Activated CD8-positive, alpha-beta memory T cell treated with anti-CD3 and anti-CD28 coated beads, Interleukin-2, amount 10 ng/mL, durations not matched to agents 7 days and 5 days (primary cell): ENCODE data around the gene ZNF615. TPM values are rescaled to one million over a fixed set of nuclear protein-coding genes. Genes with fewer than 3 reads are reported as not detected.
"Not testable (repeated sequence)": the region's sequence is repeated elsewhere in the genome, so short reads cannot be mapped to it uniquely, and the experiment has no call there.

ENCODE experiments used
- ATAC-seq: fragments of 150-1000 bp; cut with Tn5 transposase; one replicate; pipeline ENCODE4 v1.10.0; 2021; ENCODE audit warnings: moderate library complexity
- CTCF ChIA-PET: fragments of 350-600 bp; sonication (Branson Sonifier 250); formaldehyde crosslinking; loops from one replicate; lab custom pipeline; 2021; ENCODE audit warnings: antibody characterized with exemption; lab: Charles Lee
- DNase-seq: peaks from one replicate; pipeline ENCODE4 v3.0.0-alpha.2; 2020
- H3K27ac Mint-ChIP-seq: one replicate; pipeline ENCODE4 v1.8.0; 2021; ENCODE audit warnings: mild to moderate bottlenecking, mixed read lengths
- H3K27me3 Mint-ChIP-seq: one replicate; pipeline ENCODE4 v1.8.0; 2021; ENCODE audit warnings: mixed read lengths
- H3K36me3 Mint-ChIP-seq: one replicate; pipeline ENCODE4 v1.8.0; 2021; ENCODE audit warnings: mild to moderate bottlenecking, mixed read lengths
- H3K4me1 Mint-ChIP-seq: one replicate; pipeline ENCODE4 v1.8.0; 2021; ENCODE audit warnings: mixed read lengths
- H3K4me3 Mint-ChIP-seq: one replicate; pipeline ENCODE4 v1.8.0; 2021; ENCODE audit warnings: mild to moderate bottlenecking, moderate library complexity, mixed read lengths
- H3K9me3 Mint-ChIP-seq: one replicate; pipeline ENCODE4 v1.8.0; 2022; ENCODE audit warnings: low read depth, mixed read lengths
- total RNA-seq, 2 experiments: library from RNA; stranded (reverse); gene quantifications; one replicate each; pipeline ENCODE4 v1.2.3, GENCODE V29; 2021

Gene ZNF615
- 10 to 100 TPM; 11.9 to 13.0 TPM for total RNA-seq

- ATAC-seq (peak; percentile 99), DNase-seq (peak; percentile 91)
- H3K36me3 Mint-ChIP-seq: peaks cover 60% of the 10 kb centered on the region
- peak within 1 kb of the TSS; percentile 98 for H3K4me3 Mint-ChIP-seq
- H3K27me3 Mint-ChIP-seq: no peaks in the 10 kb centered on the region
- peak within 1 kb of the TSS; percentile 98 for H3K27ac Mint-ChIP-seq
- peaks cover 19% of the 10 kb centered on the region for H3K4me1 Mint-ChIP-seq
- CTCF ChIA-PET: no interaction called here
- H3K9me3 Mint-ChIP-seq: peaks cover 20% of the 10 kb centered on the region
These were observed at the start of gene ZNF615 for GRCh38 chr19:52007806-52008557. TSS of gene ZNF615 (minus strand) at chr19:52008211. CDS start at chr19:52003711, 4,500 bp downstream.

GRCh38 chr19:52056480-52056879 lies 48.5 kb upstream of the ZNF615 start:
- H3K4me1 Mint-ChIP-seq, DNase-seq, ATAC-seq, H3K4me3 Mint-ChIP-seq, H3K27me3 Mint-ChIP-seq, CTCF ChIA-PET, H3K27ac Mint-ChIP-seq: not testable (repeated sequence)
- H3K36me3 Mint-ChIP-seq: peaks cover 67% of the 10 kb centered on the region
- H3K9me3 Mint-ChIP-seq: peaks cover 39% of the 10 kb centered on the region

- H3K4me3 Mint-ChIP-seq, H3K27me3 Mint-ChIP-seq, DNase-seq, ATAC-seq, H3K27ac Mint-ChIP-seq, CTCF ChIA-PET: not testable (repeated sequence)
- Mint-ChIP-seq H3K9me3 (peaks cover 23% of the 10 kb centered on the region), H3K36me3 (peaks cover 65% of the 10 kb centered on the region), H3K4me1 (peaks cover 17% of the 10 kb centered on the region)
These were observed 43.7 kb upstream of the ZNF615 start for GRCh38 chr19:52051736-52052135.

- no peaks in the 10 kb centered on the region for H3K27me3 Mint-ChIP-seq
- peak within 1 kb of the TSS; percentile 98 for H3K27ac Mint-ChIP-seq
- peak within 1 kb of the TSS; percentile 91 for H3K4me3 Mint-ChIP-seq
- CTCF ChIA-PET: interaction anchor here (0.6 kb wide), 1 partner anchor 320 kb away, joined by 3 read pairs; no protein-coding TSS in a partner anchor
- peaks cover 27% of the 10 kb centered on the region for H3K9me3 Mint-ChIP-seq
- peaks cover 18% of the 10 kb centered on the region for H3K4me1 Mint-ChIP-seq
- ATAC-seq: peak; percentile 90
- peaks cover 72% of the 10 kb centered on the region for H3K36me3 Mint-ChIP-seq
- DNase-seq: peak; percentile 88
These were observed 40.8 kb upstream of the ZNF615 start, which contains the start of gene ZNF432 for GRCh38 chr19:52048555-52049501. TSS of gene ZNF432 (minus strand) at chr19:52048838. CDS start at chr19:52046868, 1,970 bp downstream.

GRCh38 chr19:52039169-52039568 lies 31.2 kb upstream of the ZNF615 start:
- ATAC-seq: no peak
- no peaks in the 10 kb centered on the region for H3K4me1 Mint-ChIP-seq
- H3K27ac Mint-ChIP-seq: no peak overlapping the region
- no peak for DNase-seq
- no peak overlapping the region for H3K4me3 Mint-ChIP-seq
- H3K36me3 Mint-ChIP-seq: peaks cover 90% of the 10 kb centered on the region
- H3K9me3 Mint-ChIP-seq: peaks cover 53% of the 10 kb centered on the region
- CTCF ChIA-PET: no interaction called here
- no peaks in the 10 kb centered on the region for H3K27me3 Mint-ChIP-seq

- Mint-ChIP-seq H3K36me3 (peaks cover 82% of the 10 kb centered on the region), H3K27me3 (no peaks in the 10 kb centered on the region), H3K9me3 (peaks cover 63% of the 10 kb centered on the region), H3K4me1 (no peaks in the 10 kb centered on the region), H3K27ac (no peak overlapping the region), H3K4me3 (no peak overlapping the region)
- DNase-seq (no peak), ATAC-seq (no peak)
- CTCF ChIA-PET: no interaction called here
These were observed 26.2 kb upstream of the ZNF615 start for GRCh38 chr19:52034051-52034728.

- ATAC-seq (peak; percentile 25), DNase-seq (no peak)
- Mint-ChIP-seq H3K4me3 (peak overlapping the region; percentile 99), H3K9me3 (peaks cover 37% of the 10 kb centered on the region), H3K27ac (peak overlapping the region; percentile 99), H3K36me3 (peaks cover 75% of the 10 kb centered on the region), H3K27me3 (no peaks in the 10 kb centered on the region), H3K4me1 (peaks cover 15% of the 10 kb centered on the region)
- CTCF ChIA-PET: interaction anchor here (1.1 kb wide), 1 partner anchor 19 kb away, joined by 3 read pairs; no protein-coding TSS in a partner anchor
These were observed 20.7 kb upstream of the ZNF615 start for GRCh38 chr19:52028780-52029123.

- Mint-ChIP-seq H3K4me3 (peak within 1 kb of the TSS; percentile 99), H3K27ac (peak within 1 kb of the TSS; percentile 99), H3K4me1 (peaks cover 15% of the 10 kb centered on the region), H3K36me3 (peaks cover 75% of the 10 kb centered on the region), H3K27me3 (no peaks in the 10 kb centered on the region), H3K9me3 (peaks cover 36% of the 10 kb centered on the region)
- DNase-seq (peak; percentile 92), ATAC-seq (peak; percentile 96)
- CTCF ChIA-PET: interaction anchor here (1.0 to 1.1 kb wide), 2 partner anchors 17 to 18 kb away, joined by 3 read pairs; no protein-coding TSS in a partner anchor
These were observed 20.2 kb upstream of the ZNF615 start, which contains the start of gene ZNF614 for GRCh38 chr19:52028027-52028779. TSS of gene ZNF614 (minus strand) at chr19:52028379. CDS start at chr19:52025745, 2,634 bp downstream.

GRCh38 chr19:52026255-52026990 lies 18.4 kb upstream of the ZNF615 start:
- Mint-ChIP-seq H3K4me1 (peaks cover 15% of the 10 kb centered on the region), H3K36me3 (peaks cover 80% of the 10 kb centered on the region), H3K4me3 (peak overlapping the region; percentile 2), H3K9me3 (peaks cover 36% of the 10 kb centered on the region)
- CTCF ChIA-PET, ATAC-seq, H3K27me3 Mint-ChIP-seq, H3K27ac Mint-ChIP-seq, DNase-seq: not testable (repeated sequence)

GRCh38 chr19:52024478-52024877 lies 16.5 kb upstream of the ZNF615 start:
- peaks cover 18% of the 10 kb centered on the region for H3K4me1 Mint-ChIP-seq
- H3K27ac Mint-ChIP-seq, DNase-seq, CTCF ChIA-PET, H3K4me3 Mint-ChIP-seq, H3K27me3 Mint-ChIP-seq, ATAC-seq: not testable (repeated sequence)
- H3K36me3 Mint-ChIP-seq: peaks cover 83% of the 10 kb centered on the region
- H3K9me3 Mint-ChIP-seq: peaks cover 30% of the 10 kb centered on the region

GRCh38 chr19:52022193-52022592 lies 14.2 kb upstream of the ZNF615 start:
- ATAC-seq (no peak), DNase-seq (no peak)
- Mint-ChIP-seq H3K36me3 (peaks cover 96% of the 10 kb centered on the region), H3K9me3 (peaks cover 38% of the 10 kb centered on the region), H3K27ac (no peak overlapping the region), H3K27me3 (no peaks in the 10 kb centered on the region), H3K4me3 (no peak overlapping the region), H3K4me1 (peaks cover 6% of the 10 kb centered on the region)
- CTCF ChIA-PET: no interaction called here

GRCh38 chr19:52020506-52020905 lies 12.5 kb upstream of the ZNF615 start:
- ATAC-seq (no peak), DNase-seq (no peak)
- H3K36me3 Mint-ChIP-seq: peaks cover 96% of the 10 kb centered on the region
- no peaks in the 10 kb centered on the region for H3K27me3 Mint-ChIP-seq
- peaks cover 49% of the 10 kb centered on the region for H3K9me3 Mint-ChIP-seq
- H3K4me1 Mint-ChIP-seq: peaks cover 3% of the 10 kb centered on the region
- no peak overlapping the region for H3K4me3 Mint-ChIP-seq
- CTCF ChIA-PET: no interaction called here
- H3K27ac Mint-ChIP-seq: no peak overlapping the region
